NCI-H524 treated with DMSO at 0.1 percent for 48 hours (cell line): Measurements from ENCODE around the gene RALY.

Experiments
- DNase-seq: peaks from one replicate; lab custom pipeline; 2025; lab: John Stamatoyannopoulos, UW

The RALY gene

DNA sequence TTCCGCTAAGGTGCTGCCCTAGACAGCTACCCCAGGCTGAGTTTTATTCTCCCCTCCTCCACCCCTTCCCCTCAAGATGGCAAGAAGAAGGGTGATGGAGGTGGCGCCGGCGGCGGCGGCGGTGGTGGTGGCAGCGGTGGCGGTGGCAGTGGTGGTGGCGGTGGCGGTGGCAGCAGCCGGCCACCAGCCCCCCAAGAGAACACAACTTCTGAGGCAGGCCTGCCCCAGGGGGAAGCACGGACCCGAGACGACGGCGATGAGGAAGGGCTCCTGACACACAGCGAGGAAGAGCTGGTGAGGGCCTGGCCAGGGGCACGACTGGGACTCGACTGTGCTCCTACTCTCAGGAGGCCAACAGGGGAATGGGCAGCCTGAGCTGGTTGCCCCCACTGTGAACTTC is 83.2 kb downstream of the RALY start:
- no peak for DNase-seq

DNA sequence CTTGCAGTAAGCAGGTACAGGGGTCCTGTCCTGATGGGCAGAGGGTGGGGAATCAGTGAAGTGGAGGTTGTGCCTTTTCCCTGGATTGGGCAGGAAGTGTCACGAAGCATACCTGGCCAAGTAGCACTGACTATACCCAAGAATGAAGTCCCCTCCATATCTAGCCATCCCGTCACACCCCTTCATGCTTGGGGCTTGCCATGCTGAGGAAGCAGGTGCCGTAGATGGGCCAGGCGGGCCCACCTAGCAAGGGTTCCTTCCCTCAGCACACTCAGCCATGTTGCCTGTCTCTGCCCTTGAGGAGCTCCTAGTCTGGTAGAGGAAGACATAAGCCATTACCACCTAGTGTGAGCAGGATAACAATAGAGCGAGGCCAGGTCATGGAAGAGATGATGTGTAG is 84.8 kb downstream of the RALY start:
- DNase-seq = no peak

DNA sequence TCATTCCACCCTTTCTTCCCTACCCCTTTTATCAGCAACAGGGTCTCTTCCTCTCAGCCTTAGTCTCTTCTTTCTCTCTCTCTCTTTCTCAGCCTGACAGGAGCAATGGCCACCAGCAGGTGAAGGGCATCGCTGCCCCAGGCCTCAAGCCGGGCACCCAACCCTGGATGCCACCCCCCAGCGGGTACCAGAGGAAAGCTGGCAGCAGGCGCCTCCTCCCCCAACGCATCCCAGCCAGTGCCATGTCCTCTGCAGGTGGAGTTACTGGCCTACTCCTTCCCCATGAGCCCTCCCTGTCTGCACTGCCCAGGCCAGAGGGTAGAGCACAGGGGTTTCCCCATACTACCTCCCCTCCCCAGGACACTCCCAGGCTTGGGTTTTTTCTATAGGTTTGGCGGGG is 86.1 kb downstream of the RALY start:
- DNase-seq = no peak

DNA sequence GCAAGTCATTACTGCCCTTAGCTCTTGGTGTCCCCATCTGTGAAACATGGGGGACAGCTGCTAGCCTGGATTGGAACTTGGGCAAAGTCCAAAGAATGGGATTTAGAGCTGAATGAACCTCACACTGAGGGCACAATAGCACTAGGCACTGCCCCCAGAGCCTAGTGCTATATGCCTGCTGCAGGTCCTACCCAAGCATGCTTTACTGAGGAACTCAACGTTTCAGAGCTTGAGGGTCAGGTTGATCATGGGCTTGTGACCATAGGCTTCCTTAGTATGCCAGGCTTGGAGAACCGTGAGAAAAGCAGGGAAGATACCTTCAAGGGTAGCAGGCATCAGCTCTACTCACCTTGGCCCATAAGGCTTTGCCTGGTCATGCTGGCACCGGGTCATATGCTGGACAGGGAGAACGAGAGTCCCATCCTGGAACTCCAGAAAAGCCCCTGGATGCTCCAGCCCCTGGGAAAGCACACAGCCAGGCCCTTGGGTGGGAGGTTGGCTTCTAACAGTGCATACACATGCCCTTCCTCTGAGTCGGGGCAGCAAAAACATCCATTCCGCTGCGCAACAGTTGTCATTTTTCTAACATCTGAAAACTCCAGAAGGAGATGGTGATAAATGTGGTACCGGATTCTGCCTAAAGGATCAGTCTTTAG is 88.6 kb downstream of the RALY start:
- DNase-seq = no peak

- DNase-seq = no peak
These were observed 89.4 kb downstream of the RALY start for GRCh38 chr20:34083137-34083536.

GRCh38 chr20:34083781-34084180 is 90.1 kb downstream of the RALY start:
- DNase-seq = no peak

- DNase-seq = no peak
These were observed 90.7 kb downstream of the RALY start for GRCh38 chr20:34084227-34084923.

- DNase-seq = no peak
These were observed 91.9 kb downstream of the RALY start for GRCh38 chr20:34085544-34086040.

DNA sequence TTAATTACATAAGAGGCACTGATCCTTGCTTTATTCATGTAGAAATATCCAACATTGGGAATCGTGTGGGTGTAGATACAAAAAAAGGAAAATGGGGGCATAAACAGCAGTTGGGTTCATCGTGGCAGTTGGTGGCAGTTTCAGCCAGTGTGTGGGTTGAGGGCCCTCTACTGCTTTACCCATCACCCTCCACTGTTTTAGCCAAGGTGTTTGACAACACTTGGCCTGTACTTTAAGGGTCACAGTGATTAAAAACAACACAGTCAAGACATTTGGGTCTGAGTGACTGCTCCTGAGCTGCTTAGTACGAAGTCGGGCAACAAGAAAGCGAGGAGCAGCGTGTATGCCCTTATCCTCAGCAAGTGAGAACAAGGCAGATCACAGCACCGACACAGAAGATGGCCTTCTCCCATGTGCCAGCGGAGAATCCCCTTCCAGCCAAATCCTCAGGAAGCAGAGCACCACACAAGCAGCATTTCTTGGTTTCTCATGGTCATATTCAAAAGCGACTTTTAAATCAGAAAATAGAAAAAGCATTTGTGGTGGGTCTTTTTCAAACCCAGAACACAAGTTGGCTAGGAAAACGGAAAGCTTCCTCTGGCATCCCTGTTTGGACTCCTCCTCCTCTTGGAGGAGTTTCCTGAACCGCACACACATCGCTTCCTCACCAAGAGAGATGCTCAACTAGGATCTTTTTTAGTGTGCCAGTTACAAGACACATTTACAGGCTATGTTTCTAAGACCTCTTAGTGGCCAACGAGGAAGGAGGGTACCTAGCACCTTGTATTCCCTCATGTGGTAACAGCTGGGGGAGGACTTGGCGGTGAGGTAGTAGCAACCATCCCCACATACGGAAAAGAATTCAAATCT is 94.8 kb downstream of the RALY start:
- DNase-seq = no peak

GRCh38 chr20:34089175-34089479 is 95.4 kb downstream of the RALY start:
- DNase-seq = no peak

- no peak for DNase-seq
These were observed 96.1 kb downstream of the RALY start for GRCh38 chr20:34089655-34090345.

- no peak for DNase-seq
These were observed 96.9 kb downstream of the RALY start for GRCh38 chr20:34090645-34091044.

GRCh38 chr20:34091637-34092200 is 98.0 kb downstream of the RALY start:
- no peak for DNase-seq

GRCh38 chr20:34093895-34094294 is 100.2 kb downstream of the RALY start:
- DNase-seq = no peak

DNA sequence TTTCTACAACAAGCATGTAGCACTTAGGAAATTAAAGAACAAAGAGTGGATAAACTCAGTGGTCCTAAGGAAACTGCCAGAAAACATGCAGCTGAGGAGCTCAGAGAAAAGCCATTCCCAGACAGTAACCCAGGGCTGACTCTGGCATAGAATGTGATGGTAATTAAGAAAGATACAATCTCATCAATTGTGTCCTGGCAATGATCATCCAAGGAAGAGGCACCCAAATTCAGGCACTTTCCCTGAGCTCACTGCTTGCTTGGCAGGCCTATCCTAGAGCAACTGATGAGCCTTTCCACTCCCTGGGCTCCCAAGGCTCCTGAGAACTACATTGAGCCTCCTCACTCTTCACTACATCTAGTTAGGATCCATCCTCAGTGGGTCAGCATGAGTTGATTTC is 102.1 kb downstream of the RALY start:
- no peak for DNase-seq

GRCh38 chr20:34096699-34097444 is 103.2 kb downstream of the RALY start:
- no peak for DNase-seq

DNA sequence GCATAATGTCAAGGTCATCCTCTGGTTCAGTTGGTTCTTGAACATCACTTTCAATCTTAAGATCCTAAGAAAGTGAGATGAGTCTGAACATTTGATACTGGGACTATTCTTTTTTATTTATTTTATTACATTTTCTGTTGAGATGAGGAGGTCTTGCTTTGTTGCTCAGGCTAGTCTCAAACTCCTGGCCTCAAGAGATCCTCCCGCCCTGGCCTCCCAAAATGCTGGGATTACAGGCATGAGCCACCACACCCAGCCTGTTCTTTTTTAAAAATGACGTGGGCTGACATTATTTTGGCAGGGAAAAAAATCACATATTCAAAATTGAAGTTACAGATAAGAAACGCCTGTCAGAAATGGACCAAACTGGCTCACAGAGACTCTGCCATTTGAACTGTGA is 104.9 kb downstream of the RALY start:
- no peak for DNase-seq

GRCh38 chr20:34099675-34100074 is 106.0 kb downstream of the RALY start:
- no peak for DNase-seq

DNA sequence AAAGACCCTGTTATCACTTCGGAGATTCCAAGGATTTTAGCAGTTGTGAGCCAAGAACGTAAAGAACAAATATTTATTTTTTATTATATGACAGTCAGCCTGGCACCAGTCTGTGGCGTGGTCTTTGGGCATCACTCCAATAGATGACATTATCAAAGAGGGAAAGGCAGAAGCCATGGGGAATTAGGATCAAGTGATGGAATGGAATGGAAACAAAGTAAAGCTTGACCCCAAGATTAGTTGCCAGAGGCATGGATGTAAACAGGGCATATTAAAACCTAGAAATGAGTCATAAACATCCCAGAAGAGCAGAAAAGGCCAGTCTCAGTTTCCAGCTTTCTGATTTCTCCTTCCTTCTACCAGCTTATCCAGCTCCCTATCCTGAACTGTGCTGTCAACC is 106.9 kb downstream of the RALY start:
- no peak for DNase-seq

GRCh38 chr20:34102342-34102741 is 108.6 kb downstream of the RALY start:
- DNase-seq = no peak

GRCh38 chr20:34104059-34104458 is 110.3 kb downstream of the RALY start:
- DNase-seq = no peak
